NCI-H2107 treated with DMSO at 0.1 percent for 48 hours (cell line): Measurements from ENCODE around the gene MAP3K19.

ENCODE experiments used
- DNase-seq: peaks from one replicate; lab custom pipeline; 2025; ENCODE audit not compliant: unreplicated experiment; lab: John Stamatoyannopoulos, UW

The MAP3K19 gene

GRCh38 chr2:134934150-134934549, 113.1 kb downstream of the MAP3K19 start:
- DNase-seq = no peak

DNA sequence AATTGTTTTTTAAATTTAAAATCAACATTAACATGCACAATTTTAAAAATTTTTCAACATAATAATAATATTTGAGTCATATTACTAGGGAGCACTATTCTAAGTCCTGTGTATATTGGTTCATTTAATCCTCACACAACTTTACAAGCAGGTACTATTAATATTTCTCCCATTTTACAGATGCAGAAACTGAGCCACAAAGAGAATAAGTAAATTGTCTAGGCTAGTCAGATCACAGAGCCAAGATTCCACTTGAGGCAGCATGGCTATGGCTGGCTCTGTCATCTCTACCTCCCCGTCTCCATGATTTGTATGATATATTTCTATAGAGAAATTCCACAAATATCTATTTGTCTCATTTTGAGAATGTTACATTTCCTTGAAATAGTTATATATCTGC, 113.5 kb downstream of the MAP3K19 start:
- DNase-seq = no peak

- DNase-seq = no peak
Observed at GRCh38 chr2:134932864-134933526, 114.3 kb downstream of the MAP3K19 start.

DNA sequence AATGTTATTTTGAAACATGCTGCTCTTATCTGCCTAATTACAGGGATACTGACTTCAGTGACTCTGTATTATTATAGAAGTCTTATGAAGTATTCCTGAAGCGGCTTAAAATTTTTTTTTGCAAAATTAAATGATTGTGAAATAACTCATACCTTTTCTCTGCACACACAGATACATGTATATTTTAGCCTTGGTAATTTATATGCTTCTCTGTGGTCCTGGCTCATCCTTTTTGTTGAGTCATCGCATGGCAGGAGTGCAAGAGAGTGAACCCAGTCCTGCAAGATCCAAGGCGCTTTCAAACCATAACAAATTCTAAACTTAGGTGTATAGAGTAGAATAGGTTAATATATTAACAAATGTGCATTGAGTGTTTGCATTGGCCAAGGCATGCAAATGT, 120.1 kb downstream of the MAP3K19 start:
- DNase-seq = no peak

DNA sequence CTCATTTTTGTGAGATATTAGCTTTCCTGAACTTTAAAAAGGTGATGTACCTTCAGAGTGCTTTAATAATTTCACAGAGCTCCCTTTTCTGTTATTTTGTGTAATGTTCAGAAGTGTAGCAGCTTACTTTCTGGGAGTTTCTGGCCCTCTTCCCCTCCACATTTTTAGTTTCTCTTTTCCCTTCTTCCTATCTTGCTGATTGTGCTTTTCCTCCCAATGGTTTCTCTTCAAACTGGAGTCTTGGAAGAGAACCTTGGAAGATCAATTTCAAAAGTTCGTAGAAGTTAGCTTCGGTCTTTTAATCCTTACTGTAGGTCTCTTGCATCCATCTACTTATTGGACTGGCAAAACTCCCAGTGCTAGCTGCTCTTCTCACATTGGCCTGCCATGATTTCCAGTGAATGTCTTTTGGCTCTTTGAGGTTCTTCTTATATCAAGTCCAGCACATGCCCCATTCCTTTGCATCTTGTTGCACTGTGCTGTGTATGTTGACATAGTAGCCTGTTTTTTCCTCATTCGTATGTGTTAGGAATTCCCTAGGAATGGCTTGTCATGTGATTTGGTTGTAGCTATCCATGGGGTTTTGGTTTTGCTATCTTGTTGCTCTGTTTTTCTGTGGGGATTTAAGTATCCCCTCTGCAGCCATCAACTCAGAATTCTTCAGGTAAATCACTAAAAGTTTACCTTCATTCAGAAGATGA, 120.9 kb downstream of the MAP3K19 start:
- DNase-seq = no peak

DNA sequence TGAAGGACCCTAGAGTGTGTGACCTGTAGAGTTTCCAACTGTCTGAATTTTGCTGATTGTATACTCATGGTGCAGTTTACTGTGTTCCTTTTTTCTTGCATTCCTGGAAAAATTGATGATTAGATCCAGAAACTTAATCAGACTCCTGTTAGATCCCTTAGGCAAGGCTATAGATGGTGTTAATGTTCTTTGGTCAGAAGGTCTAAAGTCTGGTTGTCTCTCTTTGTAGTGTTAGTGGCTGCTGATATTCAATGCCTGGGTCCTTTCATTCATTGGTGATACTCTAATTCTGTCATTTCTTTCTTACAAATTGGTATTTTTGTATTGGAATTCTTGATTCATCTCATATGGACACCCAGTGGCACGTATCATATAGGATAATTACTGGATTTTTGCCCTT, 122.3 kb downstream of the MAP3K19 start:
- DNase-seq = no peak

DNA sequence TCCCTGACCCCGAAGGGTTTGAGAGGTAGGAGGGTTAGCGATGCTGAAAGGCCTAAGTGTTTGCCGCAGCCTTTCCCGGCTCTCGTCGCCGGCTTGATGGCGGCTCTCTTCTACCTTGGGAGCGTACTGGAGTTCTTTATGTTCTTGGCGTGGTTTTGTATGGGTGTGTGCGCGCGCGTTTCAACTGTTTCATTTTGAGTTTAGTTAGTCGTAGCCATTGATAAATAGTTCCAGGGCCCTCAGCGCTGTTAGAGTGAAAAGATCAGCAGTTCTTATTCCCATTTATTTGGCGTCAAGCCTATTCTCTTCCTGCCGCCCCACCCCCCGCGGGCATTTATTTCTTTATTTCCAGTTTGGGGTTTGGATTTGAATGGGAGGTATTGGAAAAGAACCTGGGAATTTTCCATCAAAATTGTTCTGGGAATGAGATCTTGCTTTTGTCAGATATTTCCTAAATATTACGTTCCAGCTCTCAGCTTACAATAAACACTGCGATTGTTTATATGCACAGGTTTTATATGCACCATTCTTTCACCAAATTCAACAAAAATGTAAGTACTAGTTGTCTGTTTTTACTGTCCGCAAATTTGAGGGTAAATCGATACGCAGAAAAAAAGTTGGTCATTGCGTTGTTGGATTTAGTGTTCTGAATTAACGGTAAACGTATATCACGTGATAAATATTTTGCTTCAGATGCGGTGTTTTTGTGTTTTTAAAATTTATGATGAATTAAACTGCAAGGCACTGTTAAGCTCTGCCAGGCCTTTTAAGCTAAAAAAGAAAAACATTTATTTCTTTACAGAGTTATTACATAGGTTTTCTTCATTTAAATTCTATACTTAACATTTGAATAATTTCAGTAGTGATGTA, 127.7 kb downstream of the MAP3K19 start:
- DNase-seq = peak; percentile 28

- peak; percentile 97 for DNase-seq
Observed at GRCh38 chr2:134918526-134919340, 128.5 kb downstream of the MAP3K19 start, which contains the start of gene CCNT2. CCNT2 (plus strand) TSS chr2:134918822; CDS start chr2:134918855, 33 bp downstream.

GRCh38 chr2:134917888-134918525, 129.2 kb downstream of the MAP3K19 start:
- peak; percentile 81 for DNase-seq

- DNase-seq = no peak
Observed at GRCh38 chr2:134917360-134917865, 129.8 kb downstream of the MAP3K19 start.
